Germinal center (tissue), 1 donor: ENCODE measurements around the gene SIGLEC8.

Experiments
- DNase-seq: peaks from one replicate; pipeline ENCODE4 v3.0.0; 2012; ENCODE audit warnings: mixed read lengths, low spot score

SIGLEC8 gene

DNA sequence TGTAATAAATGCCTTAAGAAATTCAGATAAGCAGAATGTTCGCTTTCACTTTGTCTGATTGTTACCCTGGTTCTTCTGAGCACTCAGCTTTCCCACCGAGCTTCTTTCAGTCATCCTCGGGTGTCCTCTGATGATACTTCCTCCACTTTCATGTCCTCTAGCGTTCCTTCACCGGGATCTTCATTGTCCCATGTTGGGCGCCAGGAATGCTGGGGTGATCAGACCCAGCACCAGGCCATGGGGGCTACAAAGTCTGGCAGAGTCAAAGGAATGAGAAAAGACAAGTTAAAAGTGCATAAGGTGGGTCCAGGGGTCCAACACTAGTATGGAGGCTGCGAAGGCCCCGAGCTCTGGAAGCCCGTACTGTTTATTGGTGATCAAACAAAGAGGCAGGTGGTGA lies 56.1 kb downstream of the SIGLEC8 start:
- no peak for DNase-seq
